Activated CD8-positive, alpha-beta T cell treated with anti-CD3 and anti-CD28 coated beads for 36 hours (primary cell): ENCODE measurements around the gene CAB39L. TPM values are rescaled to one million over a fixed set of nuclear protein-coding genes. Genes with fewer than 3 reads are reported as not detected.
"Not testable (repeated sequence)": the region's sequence is repeated elsewhere in the genome, so short reads cannot be mapped to it uniquely, and the experiment has no call there.

Source experiments
- ATAC-seq: fragments of 200-7000 bp; cut with Tn5 transposase; one replicate; pipeline ENCODE4 v1.10.0; 2021; ENCODE audit warnings: mild to moderate bottlenecking, moderate library complexity
- CTCF ChIA-PET: fragments of 350-600 bp; sonication (Branson Sonifier 250); formaldehyde crosslinking; loops from one replicate; lab custom pipeline; 2021; ENCODE audit warnings: antibody characterized with exemption; lab: Charles Lee
- POLR2A ChIA-PET: fragments of 350-600 bp; sonication (Branson Sonifier 250); formaldehyde crosslinking; loops from one replicate; lab custom pipeline; 2021; ENCODE audit warnings: antibody characterized with exemption; lab: Charles Lee
- DNase-seq: peaks from one replicate; pipeline ENCODE4 v3.0.0-alpha.2; 2020
- H3K27ac Mint-ChIP-seq: one replicate; pipeline ENCODE4 v1.8.0; 2021; ENCODE audit warnings: mild to moderate bottlenecking, mixed read lengths
- H3K27me3 Mint-ChIP-seq: one replicate; pipeline ENCODE4 v1.8.0; 2021; ENCODE audit warnings: mixed read lengths
- H3K36me3 Mint-ChIP-seq: one replicate; pipeline ENCODE4 v1.8.0; 2021; ENCODE audit warnings: low read depth, mixed read lengths
- H3K4me1 Mint-ChIP-seq: one replicate; pipeline ENCODE4 v1.8.0; 2021; ENCODE audit warnings: low read depth, mixed read lengths
- H3K4me3 Mint-ChIP-seq: one replicate; pipeline ENCODE4 v1.8.0; 2021; ENCODE audit warnings: mild to moderate bottlenecking, moderate library complexity, mixed read lengths
- H3K9me3 Mint-ChIP-seq: one replicate; pipeline ENCODE4 v1.8.0; 2021; ENCODE audit warnings: mixed read lengths
- CTCF ChIP-seq: fragments of 200-600 bp; IDR thresholded peaks from one replicate; pipeline ENCODE4 v1.8.0; 2022; ENCODE audit warnings: antibody characterized with exemption, mild to moderate bottlenecking
- intact Hi-C: fragments of 100-400 bp; cut with micrococcal nuclease; formaldehyde crosslinking; loops from one replicate; pipeline ENCODE4 v1.10.0; 2022
- total RNA-seq, 2 experiments: library from RNA; stranded (reverse); gene quantifications; one replicate each; pipeline ENCODE4 v1.2.3, GENCODE V29; 2021

CAB39L gene
- total RNA-seq, 2 experiments from 2014 or later: 2.6 to 3.1 TPM

DNA sequence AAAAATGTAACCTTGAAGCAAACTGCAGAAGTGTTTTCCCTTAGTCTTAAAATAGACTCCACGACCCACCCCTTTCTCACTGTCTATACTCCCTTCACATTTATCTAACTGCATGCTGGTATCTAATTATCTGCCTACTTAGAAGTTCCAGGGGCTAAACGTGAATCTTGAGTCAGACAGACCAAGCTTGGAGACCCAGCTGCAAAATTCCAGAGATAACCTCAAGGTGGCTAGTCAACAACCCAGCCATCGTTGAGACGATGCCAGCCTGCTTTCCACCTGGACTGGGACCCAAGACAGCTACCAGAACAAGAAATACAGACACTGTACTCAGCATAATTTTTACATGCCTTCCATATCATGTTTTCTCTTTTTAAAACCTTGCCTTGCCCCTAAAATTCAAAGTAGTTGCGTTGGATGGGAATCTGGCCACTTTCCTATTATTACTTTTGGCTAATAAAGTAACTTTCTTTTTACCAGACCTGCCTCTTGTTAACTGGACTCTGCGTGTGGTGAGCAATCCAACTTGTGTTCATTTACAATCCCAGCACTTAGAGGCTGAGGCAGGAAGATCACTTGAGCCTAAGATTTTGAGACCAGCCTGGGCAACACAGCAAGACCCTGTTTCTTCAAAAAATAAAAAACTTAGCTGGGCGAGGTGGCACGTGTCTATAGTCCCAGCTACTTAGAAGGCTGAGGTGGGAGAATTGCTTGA is 113.9 kb downstream of the CAB39L start:
- Mint-ChIP-seq H3K9me3 (no peaks in the 10 kb centered on the region), H3K27me3 (no peaks in the 10 kb centered on the region), H3K27ac (no peak overlapping the region), H3K36me3 (no peaks in the 10 kb centered on the region), H3K4me3 (no peak overlapping the region), H3K4me1 (no peaks in the 10 kb centered on the region)
- DNase-seq (no peak), ATAC-seq (no peak)
- intact Hi-C loops: no loop called here
- no peak for TF ChIP-seq CTCF
- POLR2A ChIA-PET: no interaction called here
- CTCF ChIA-PET: no interaction called here

DNA sequence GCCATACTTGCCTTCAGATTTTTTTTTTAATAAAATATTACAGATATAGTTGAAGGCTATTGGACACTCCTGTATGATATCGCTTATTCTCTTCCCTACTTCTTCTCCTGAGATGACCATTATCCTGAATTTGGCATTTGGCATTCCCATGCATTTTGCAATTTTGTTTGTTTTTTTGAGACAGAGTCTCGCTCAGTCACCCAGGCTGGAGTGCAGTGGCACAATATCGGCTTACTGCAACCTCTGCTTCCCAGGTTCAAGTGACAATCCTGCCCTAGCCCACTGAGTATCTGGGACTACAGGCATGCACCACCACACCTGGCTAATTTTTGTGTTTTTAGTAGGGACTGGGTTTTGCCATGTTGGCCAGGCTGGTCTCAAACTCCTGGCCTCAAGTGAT is 116.7 kb downstream of the CAB39L start:
- H3K27me3 Mint-ChIP-seq, POLR2A ChIA-PET, H3K27ac Mint-ChIP-seq: not testable (repeated sequence)

DNA sequence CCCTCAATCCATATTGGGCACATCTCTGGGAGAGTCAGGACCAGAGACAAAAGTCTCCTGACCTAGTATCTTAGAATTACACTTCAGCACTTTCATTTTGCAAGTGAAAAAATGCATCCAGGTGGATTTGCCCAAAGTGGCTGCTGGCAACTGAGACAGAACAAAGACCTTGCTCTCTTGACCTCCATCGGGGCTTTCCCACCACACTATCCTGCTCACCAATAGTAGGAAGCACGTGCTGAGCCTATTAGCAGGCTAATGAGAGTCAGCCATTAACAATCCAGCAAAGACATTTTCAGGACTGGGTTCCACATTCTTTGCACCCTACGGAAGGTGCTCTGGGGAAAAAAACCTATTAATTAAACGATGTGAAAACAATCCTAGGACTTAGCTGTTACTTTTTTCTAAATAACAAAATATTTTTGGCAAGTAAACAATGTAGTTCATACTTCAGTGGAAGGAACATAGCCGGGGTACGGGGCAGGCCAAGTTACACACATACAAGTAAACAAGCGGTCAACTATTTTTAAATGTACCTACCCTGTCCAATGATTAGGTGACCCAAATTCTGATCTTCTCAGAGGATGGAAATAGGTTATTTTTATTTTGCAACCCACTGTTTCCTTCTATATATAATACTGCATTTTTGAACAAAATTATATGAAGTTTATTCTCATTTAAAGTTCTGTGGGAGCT is 117.5 kb downstream of the CAB39L start:
- no peaks in the 10 kb centered on the region for H3K9me3 Mint-ChIP-seq
- DNase-seq (no peak), ATAC-seq (no peak)
- H3K27me3 Mint-ChIP-seq: no peaks in the 10 kb centered on the region
- TF ChIP-seq CTCF: no peak
- no peak overlapping the region for H3K4me3 Mint-ChIP-seq
- H3K36me3 Mint-ChIP-seq: no peaks in the 10 kb centered on the region
- peaks cover under 1% of the 10 kb centered on the region for H3K4me1 Mint-ChIP-seq
- no peak overlapping the region for H3K27ac Mint-ChIP-seq
- POLR2A ChIA-PET: interaction anchor here (0.6 kb wide), 2 partner anchors 240 to 787 kb away, joined by 3 read pairs; no protein-coding TSS in a partner anchor
- CTCF ChIA-PET: interaction anchor here (0.7 kb wide), 1 partner anchor 192 kb away, joined by 3 read pairs; no protein-coding TSS in a partner anchor
- intact Hi-C loops: no loop called here

More for the DNA sequence above, 116.7 kb downstream of the CAB39L start:
- H3K9me3 Mint-ChIP-seq, DNase-seq, ATAC-seq, H3K36me3 Mint-ChIP-seq, H3K4me1 Mint-ChIP-seq, H3K4me3 Mint-ChIP-seq, intact Hi-C loops: not testable (repeated sequence)
- CTCF ChIA-PET: interaction anchor here (0.7 kb wide), 1 partner anchor 191 kb away, joined by 3 read pairs; no protein-coding TSS in a partner anchor

- CTCF ChIA-PET: interaction anchor here (1.4 to 1.8 kb wide), 2 partner anchors 17 to 284 kb away, joined by 5 to 7 read pairs; no protein-coding TSS in a partner anchor
- no peaks in the 10 kb centered on the region for H3K9me3 Mint-ChIP-seq
Measured at GRCh38 chr13:49323344-49323743, 120.5 kb downstream of the CAB39L start.

More at GRCh38 chr13:49323344-49323743, 120.5 kb downstream of the CAB39L start:
- intact Hi-C loops: no loop called here
- Mint-ChIP-seq H3K27ac (no peak overlapping the region), H3K36me3 (no peaks in the 10 kb centered on the region), H3K27me3 (no peaks in the 10 kb centered on the region), H3K4me3 (no peak overlapping the region), H3K4me1 (peaks cover 9% of the 10 kb centered on the region)
- POLR2A ChIA-PET: interaction anchor here (0.6 kb wide), 1 partner anchor 147 kb away, joined by 3 read pairs; no protein-coding TSS in a partner anchor
- DNase-seq (no peak), ATAC-seq (no peak)
- no peak for TF ChIP-seq CTCF
